H9 (cell line): ENCODE results near the gene DLST. TPM values are rescaled to one million over a fixed set of nuclear protein-coding genes. Genes with fewer than 3 reads are reported as not detected.

Source experiments
- DNase-seq: peaks from one replicate; pipeline ENCODE4 v3.0.0-alpha.2; 2017
- H2AFZ ChIP-seq: one replicate; pipeline ENCODE4 v1.6.1; 2013; ENCODE audit warnings: mild to moderate bottlenecking, low read length, control low read depth, moderate library complexity
- H2AK5ac ChIP-seq: 2 replicates; pipeline ENCODE4 v1.6.1; 2013; ENCODE audit warnings: low read length, control low read depth, mixed read lengths; ENCODE audit not compliant: insufficient read length
- H2BK120ac ChIP-seq: one replicate; pipeline ENCODE4 v1.6.1; 2013; ENCODE audit warnings: low read depth, mild to moderate bottlenecking, low read length, control low read depth, inconsistent platforms; ENCODE audit not compliant: poor library complexity, severe bottlenecking
- H2BK12ac ChIP-seq: 2 replicates; pipeline ENCODE4 v1.6.1; 2013; ENCODE audit warnings: low read length, control low read depth, mixed read lengths, low read depth; ENCODE audit not compliant: insufficient read length
- H2BK15ac ChIP-seq: 2 replicates; pipeline ENCODE4 v1.6.1; 2013; ENCODE audit warnings: low read depth, low read length, control low read depth
- H2BK20ac ChIP-seq: one replicate; pipeline ENCODE4 v1.6.1; 2013; ENCODE audit warnings: low read depth, mild to moderate bottlenecking, low read length, control low read depth, inconsistent platforms; ENCODE audit not compliant: poor library complexity, severe bottlenecking
- H2BK5ac ChIP-seq: 2 replicates; pipeline ENCODE4 v1.6.1; 2013; ENCODE audit warnings: low read length, control low read depth, mixed read lengths; ENCODE audit not compliant: insufficient read length
- H3K14ac ChIP-seq: 2 replicates; pipeline ENCODE4 v1.6.1; 2013; ENCODE audit warnings: low read length, control low read depth; ENCODE audit not compliant: insufficient read depth
- H3K18ac ChIP-seq: 2 replicates; pipeline ENCODE4 v1.6.1; 2013; ENCODE audit warnings: low read depth, mild to moderate bottlenecking, mixed read lengths, low read length, control low read depth; ENCODE audit not compliant: insufficient read length
- H3K23ac ChIP-seq: 2 replicates; pipeline ENCODE4 v1.6.1; 2013; ENCODE audit warnings: low read length, control low read depth, mixed read lengths, low read depth; ENCODE audit not compliant: insufficient read length
- H3K23me2 ChIP-seq: 2 replicates; pipeline ENCODE4 v1.6.1; 2013; ENCODE audit warnings: low read depth, mild to moderate bottlenecking, mixed read lengths, low read length, control low read depth; ENCODE audit not compliant: insufficient read length, poor library complexity, severe bottlenecking
- H3K27ac ChIP-seq: 2 replicates; pipeline ENCODE4 v1.5.1; 2013; ENCODE audit warnings: low read length, control low read depth, mixed read lengths, low read depth; ENCODE audit not compliant: insufficient read length
- H3K27me3 ChIP-seq: 2 replicates; pipeline ENCODE4 v1.6.1; 2013; ENCODE audit warnings: low read length, control low read depth, inconsistent platforms; ENCODE audit not compliant: insufficient read depth
- H3K4ac ChIP-seq: 2 replicates; pipeline ENCODE4 v1.6.1; 2013; ENCODE audit warnings: low read depth, mild to moderate bottlenecking, control low read depth, inconsistent platforms, low read length, moderate library complexity
- H3K4me1 ChIP-seq: 2 replicates; pipeline ENCODE4 v1.6.1; 2013; ENCODE audit warnings: low read length, control low read depth, inconsistent platforms; ENCODE audit not compliant: insufficient read depth
- H3K4me2 ChIP-seq: 2 replicates; pipeline ENCODE4 v1.6.1; 2013; ENCODE audit warnings: low read length, control low read depth, mixed read lengths; ENCODE audit not compliant: insufficient read length, insufficient read depth
- H3K56ac ChIP-seq: 2 replicates; pipeline ENCODE4 v1.6.1; 2013; ENCODE audit warnings: low read depth, mild to moderate bottlenecking, mixed read lengths, low read length, control low read depth; ENCODE audit not compliant: insufficient read length
- H3K79me1 ChIP-seq: 2 replicates; pipeline ENCODE4 v1.6.1; 2013; ENCODE audit warnings: low read depth, mild to moderate bottlenecking, moderate library complexity, low read length, control low read depth, inconsistent platforms; ENCODE audit not compliant: insufficient read depth, poor library complexity, severe bottlenecking
- H3K79me2 ChIP-seq: 2 replicates; pipeline ENCODE4 v1.6.1; 2013; ENCODE audit warnings: low read length, control low read depth, inconsistent platforms; ENCODE audit not compliant: insufficient read depth
- H3K9ac ChIP-seq: 2 replicates; pipeline ENCODE4 v1.6.1; 2013; ENCODE audit warnings: low read length, control low read depth, mixed read lengths; ENCODE audit not compliant: insufficient read length; ENCODE audit errors: extremely low read depth
- H3K9me3 ChIP-seq: one replicate; pipeline ENCODE4 v1.6.1; 2013; ENCODE audit warnings: low read depth, low read length, inconsistent platforms; ENCODE audit not compliant: control insufficient read depth
- H3T11ph ChIP-seq: one replicate; pipeline ENCODE4 v1.6.1; 2013; ENCODE audit warnings: mild to moderate bottlenecking, low read length, control low read depth, inconsistent platforms
- H4K20me1 ChIP-seq: one replicate; pipeline ENCODE4 v1.6.1; 2013; ENCODE audit not compliant: control insufficient read depth, insufficient read length, insufficient read depth
- H4K5ac ChIP-seq: 2 replicates; pipeline ENCODE4 v1.6.1; 2013; ENCODE audit warnings: low read depth, mild to moderate bottlenecking, mixed read lengths, low read length, control low read depth; ENCODE audit not compliant: insufficient read length
- H4K8ac ChIP-seq: replicated peaks from 2 replicates; pipeline ENCODE4 v1.6.1; 2013; ENCODE audit warnings: low read length, control low read depth, mixed read lengths, low read depth; ENCODE audit not compliant: insufficient read length
- H4K91ac ChIP-seq: 2 replicates; pipeline ENCODE4 v1.6.1; 2013; ENCODE audit warnings: low read depth, mild to moderate bottlenecking, moderate library complexity, mixed read lengths, low read length, control low read depth; ENCODE audit not compliant: insufficient read length
- H3K27ac Mint-ChIP-seq, 3 experiments: 2 replicates in 2 of 3; 3 replicates in 1 of 3; pipeline ENCODE4 v1.8.0; 2020 to 2021; ENCODE audit warnings: mixed read lengths in 3 of 3, mild to moderate bottlenecking in 1 of 3, moderate library complexity in 1 of 3
- H3K27me3 Mint-ChIP-seq: 2 replicates; pipeline ENCODE4 v1.8.0; 2021; ENCODE audit warnings: low read depth, mild to moderate bottlenecking, moderate library complexity, mixed read lengths
- H3K36me3 Mint-ChIP-seq, 3 experiments: 2 replicates in 2 of 3; 3 replicates in 1 of 3; pipeline ENCODE4 v1.8.0; 2020 to 2021; ENCODE audit warnings: low read depth in 3 of 3, mixed read lengths in 3 of 3; ENCODE audit not compliant: insufficient read depth in 1 of 3
- H3K4me1 Mint-ChIP-seq, 2 experiments: 2 replicates each; pipeline ENCODE4 v1.8.0; 2020; ENCODE audit warnings: mixed read lengths in 2 of 2
- H3K4me3 Mint-ChIP-seq, 2 experiments: 2 replicates in 1 of 2; 3 replicates in 1 of 2; pipeline ENCODE4 v1.8.0; 2020 to 2021; ENCODE audit warnings: mild to moderate bottlenecking in 2 of 2, mixed read lengths in 2 of 2, moderate library complexity in 1 of 2
- H3K9me3 Mint-ChIP-seq, 2 experiments: 2 replicates in 1 of 2; 3 replicates in 1 of 2; pipeline ENCODE4 v1.8.0; 2020; ENCODE audit warnings: mild to moderate bottlenecking in 2 of 2, mixed read lengths in 2 of 2, moderate library complexity in 1 of 2
- CTCF ChIP-seq: fragments of 200-600 bp; sonication (generic); conservative IDR thresholded peaks from 3 replicates; pipeline ENCODE4 v1.8.0; 2021; ENCODE audit warnings: antibody characterized with exemption, mild to moderate bottlenecking
- WGBS: extraction: QIAGEN DNeasy Blood & Tissue Kit; methylation state at CpG from one replicate; pipeline ENCODE4 v1.1.7; 2013; ENCODE audit warnings: missing lambda C conversion rate, low lambda C conversion rate, mixed read lengths; ENCODE audit not compliant: insufficient read length; ENCODE audit errors: extremely low coverage; 5-methylcytosine and 5-hydroxymethylcytosine counted together
- total RNA-seq: library from RNA; stranded (reverse); gene quantifications from 2 replicates; pipeline ENCODE4 v1.2.1, GENCODE V29; 2021

DLST gene
- total RNA-seq, 1 experiment from 2014 or later: 116 TPM

- peaks cover 0 to 4% (median 0%) of the 10 kb centered on the region in 3 experiments; a peak in 3 of 7 replicates for H3K36me3 Mint-ChIP-seq
- H2BK20ac ChIP-seq: no peak overlapping the region
Measured at GRCh38 chr14:74915426-74915825, 33.7 kb downstream of the DLST start.

More at GRCh38 chr14:74915426-74915825, 33.7 kb downstream of the DLST start:
- Histone ChIP-seq H2AK5ac (no peak overlapping the region), H3K9me3 (no peaks in the 10 kb centered on the region), H3K4me1 (no peaks in the 10 kb centered on the region; the same call in 1 of the 2 replicates), H3K56ac (no peak overlapping the region), H2BK120ac (no peak overlapping the region), H3T11ph (no peak overlapping the region), H3K9ac (no peak overlapping the region), H4K8ac (no peak overlapping the region), H3K14ac (no peak overlapping the region), H3K79me2 (no peaks in the 10 kb centered on the region), H4K20me1 (no peaks in the 10 kb centered on the region), H3K27ac (no peak overlapping the region), H3K79me1 (no peaks in the 10 kb centered on the region), H2BK15ac (no peak overlapping the region), H2BK5ac (no peak overlapping the region), H4K5ac (no peak overlapping the region), H3K4ac (no peak overlapping the region), H2AFZ (no peak overlapping the region), H3K23ac (no peak overlapping the region), H4K91ac (no peak overlapping the region), H3K4me2 (no peak overlapping the region), H3K27me3 (no peaks in the 10 kb centered on the region), H3K18ac (no peak overlapping the region), H2BK12ac (no peak overlapping the region), H3K23me2 (no peaks in the 10 kb centered on the region)
- Mint-ChIP-seq H3K4me3 (no peak overlapping the region), H3K27ac (no peak overlapping the region), H3K9me3 (no peaks in the 10 kb centered on the region), H3K27me3 (no peaks in the 10 kb centered on the region), H3K4me1 (peaks cover 0 to 3% of the 10 kb centered on the region in 2 experiments; a peak in 1 of 4 replicates)
- no peak for DNase-seq
- TF ChIP-seq CTCF: no peak
- WGBS: no CpG with 5 or more reads among the region's 4 CpGs
